NCI-H187 treated with DMSO at 0.1 percent for 48 hours (cell line): ENCODE data around the gene APBA1.
"Not testable (repeated sequence)": the region's sequence is repeated elsewhere in the genome, so short reads cannot be mapped to it uniquely, and the experiment has no call there.

Experiments
- DNase-seq: peaks from one replicate; lab custom pipeline; 2025; lab: John Stamatoyannopoulos, UW

APBA1 gene

GRCh38 chr9:69605406-69605805, 66.8 kb downstream of the APBA1 start:
- no peak for DNase-seq

GRCh38 chr9:69604568-69605219, 67.5 kb downstream of the APBA1 start:
- DNase-seq = no peak

GRCh38 chr9:69603656-69604055, 68.5 kb downstream of the APBA1 start:
- DNase-seq = no peak

- no peak for DNase-seq
Observed at GRCh38 chr9:69602773-69603172, 69.4 kb downstream of the APBA1 start.

GRCh38 chr9:69601698-69602097, 70.5 kb downstream of the APBA1 start:
- DNase-seq = no peak

- no peak for DNase-seq
Observed at GRCh38 chr9:69600314-69601047, 71.7 kb downstream of the APBA1 start.

GRCh38 chr9:69599232-69599971, 72.8 kb downstream of the APBA1 start:
- no peak for DNase-seq

- DNase-seq = not testable (repeated sequence)
Observed at GRCh38 chr9:69596906-69597305, 75.3 kb downstream of the APBA1 start.

GRCh38 chr9:69594180-69594579, 78.0 kb downstream of the APBA1 start:
- DNase-seq = no peak

GRCh38 chr9:69593756-69594155, 78.4 kb downstream of the APBA1 start:
- no peak for DNase-seq

GRCh38 chr9:69593301-69593700, 78.9 kb downstream of the APBA1 start:
- DNase-seq = no peak

- DNase-seq = no peak
Observed at GRCh38 chr9:69590266-69590665, 81.9 kb downstream of the APBA1 start.

GRCh38 chr9:69589156-69589555, 83.0 kb downstream of the APBA1 start:
- no peak for DNase-seq

GRCh38 chr9:69585571-69585970, 86.6 kb downstream of the APBA1 start:
- DNase-seq = no peak

GRCh38 chr9:69584759-69585158, 87.4 kb downstream of the APBA1 start:
- no peak for DNase-seq

- no peak for DNase-seq
Observed at GRCh38 chr9:69583645-69584234, 88.4 kb downstream of the APBA1 start.

- no peak for DNase-seq
Observed at GRCh38 chr9:69582544-69583297, 89.5 kb downstream of the APBA1 start.

GRCh38 chr9:69582018-69582417, 90.2 kb downstream of the APBA1 start:
- no peak for DNase-seq

GRCh38 chr9:69580582-69581214, 91.5 kb downstream of the APBA1 start:
- DNase-seq = no peak

GRCh38 chr9:69579760-69580581, 92.2 kb downstream of the APBA1 start:
- DNase-seq = no peak
